Prostate gland (tissue), 2 donors: Measurements from ENCODE around the gene SLC25A3.

ENCODE experiments used
- CTCF ChIP-seq, 4 experiments: fragments of 200-600 bp in 2 of 4; fragments of 450-650 bp in 2 of 4; sonication (generic) in 2 of 4; IDR thresholded peaks; 1 replicate in 3 of 4; 2 replicates in 1 of 4; pipeline ENCODE4 v1.5.1; 2016 to 2019; ENCODE audit warnings: antibody characterized with exemption in 4 of 4, mild to moderate bottlenecking in 2 of 4, moderate library complexity in 2 of 4
- POLR2A ChIP-seq: fragments of 450-650 bp; IDR thresholded peaks from one replicate; pipeline ENCODE4 v1.6.1; 2016; ENCODE audit warnings: antibody characterized with exemption, mild to moderate bottlenecking
- POLR2AphosphoS5 ChIP-seq: sonication (generic); formaldehyde crosslinking; IDR thresholded peaks from one replicate; pipeline ENCODE4 v1.6.1; 2017; ENCODE audit warnings: antibody characterized with exemption

- TF ChIP-seq POLR2AphosphoS5 (no peak), CTCF (IDR thresholded peaks at IDR 0.05) (no peak), POLR2A (no peak)
Observed at GRCh38 chr12:98551787-98552186, 41.7 kb upstream of the SLC25A3 start.
